ENCODE data around the gene TBATA.

TBATA gene

GRCh38 chr10:70806841-70807240 is 21.7 kb upstream of the TBATA start:
- DNase-seq: no peak

DNA sequence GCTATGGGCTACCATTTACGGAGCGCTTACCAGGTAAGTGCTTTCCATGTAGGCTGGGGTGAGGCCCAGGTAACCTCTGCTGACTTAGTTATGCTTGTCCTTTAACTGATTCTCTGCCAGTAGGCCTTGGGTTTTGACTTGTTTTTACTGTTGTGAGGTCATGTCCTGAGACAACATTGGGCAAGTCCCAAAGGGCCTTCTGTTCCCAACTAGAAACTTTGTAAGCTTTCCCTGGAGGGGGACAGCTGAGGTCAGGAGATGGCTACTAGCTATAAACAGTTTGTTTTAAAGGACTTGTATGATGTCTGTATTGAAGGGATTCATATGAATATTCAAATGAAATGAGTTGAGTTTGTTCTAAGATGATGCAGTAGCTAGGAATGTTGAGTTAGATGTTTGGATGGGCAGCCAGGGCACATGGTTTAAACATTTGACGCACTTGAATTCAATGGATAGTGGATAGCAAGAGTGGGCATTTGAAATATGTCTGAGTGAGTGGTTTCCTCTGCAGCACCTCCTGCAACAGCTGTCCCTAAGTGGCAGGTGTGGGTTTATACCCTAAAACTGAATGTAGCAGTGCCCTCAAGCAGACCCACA is 20.5 kb upstream of the TBATA start:
- no peak for DNase-seq

DNA sequence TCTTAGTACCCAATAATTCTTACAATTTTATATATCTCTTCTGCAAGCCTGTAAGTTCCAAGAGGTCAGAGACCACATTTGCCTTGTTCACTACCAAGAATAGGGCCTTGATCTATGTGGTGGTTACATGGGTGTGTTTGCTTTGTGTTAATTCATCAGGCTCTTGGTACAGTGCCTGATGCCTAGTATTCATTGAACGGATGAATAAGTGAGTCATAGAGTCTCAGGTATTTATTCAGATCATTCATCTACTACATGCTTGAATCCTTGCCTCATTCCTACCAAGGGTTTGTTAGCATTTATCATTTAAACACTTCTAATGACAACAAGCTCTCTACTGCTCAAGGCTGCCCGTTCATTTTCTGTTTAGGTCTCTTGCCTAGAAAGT is 19.2 kb upstream of the TBATA start:
- no peak for DNase-seq

- DNase-seq: no peak
These were observed 18.7 kb upstream of the TBATA start for GRCh38 chr10:70803775-70804420.

- DNase-seq: no peak
These were observed 16.7 kb upstream of the TBATA start for GRCh38 chr10:70801854-70802253.

GRCh38 chr10:70799124-70799523 is 13.9 kb upstream of the TBATA start:
- no peak for DNase-seq

GRCh38 chr10:70797840-70798239 is 12.7 kb upstream of the TBATA start:
- no peak for DNase-seq

- DNase-seq: no peak
These were observed 10.4 kb upstream of the TBATA start for GRCh38 chr10:70795613-70796012.

DNA sequence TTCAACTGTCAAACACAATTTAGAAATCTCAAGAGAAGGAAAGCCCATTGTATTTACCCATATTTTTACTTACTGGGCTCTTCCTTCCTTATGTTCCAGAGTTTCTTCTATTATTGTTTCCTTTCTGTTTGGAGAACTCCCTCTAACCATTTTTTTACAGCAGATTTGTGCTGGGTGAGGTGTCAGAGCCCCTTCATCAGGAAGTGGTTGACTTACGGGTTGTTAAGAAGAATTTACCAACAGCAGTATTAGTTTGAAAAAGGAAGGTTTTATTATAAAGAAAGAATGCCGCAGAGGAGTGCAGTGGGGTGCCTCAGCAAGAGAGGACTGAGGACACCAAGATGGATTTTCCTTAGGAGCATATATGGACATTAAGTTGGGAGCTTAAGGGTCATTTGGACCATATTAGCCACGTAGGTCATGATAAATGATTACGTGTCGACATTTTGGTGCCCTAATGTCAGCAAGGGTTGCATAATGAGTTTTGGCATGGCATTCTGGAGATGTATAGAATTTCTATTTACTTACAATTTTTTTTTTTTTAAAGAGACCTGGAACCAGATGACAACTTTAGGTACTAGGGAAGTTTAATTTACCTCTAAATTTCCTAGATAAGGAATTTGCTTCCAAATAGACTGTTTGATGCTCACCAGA is 6.3 kb upstream of the TBATA start:
- no peak for DNase-seq

DNA sequence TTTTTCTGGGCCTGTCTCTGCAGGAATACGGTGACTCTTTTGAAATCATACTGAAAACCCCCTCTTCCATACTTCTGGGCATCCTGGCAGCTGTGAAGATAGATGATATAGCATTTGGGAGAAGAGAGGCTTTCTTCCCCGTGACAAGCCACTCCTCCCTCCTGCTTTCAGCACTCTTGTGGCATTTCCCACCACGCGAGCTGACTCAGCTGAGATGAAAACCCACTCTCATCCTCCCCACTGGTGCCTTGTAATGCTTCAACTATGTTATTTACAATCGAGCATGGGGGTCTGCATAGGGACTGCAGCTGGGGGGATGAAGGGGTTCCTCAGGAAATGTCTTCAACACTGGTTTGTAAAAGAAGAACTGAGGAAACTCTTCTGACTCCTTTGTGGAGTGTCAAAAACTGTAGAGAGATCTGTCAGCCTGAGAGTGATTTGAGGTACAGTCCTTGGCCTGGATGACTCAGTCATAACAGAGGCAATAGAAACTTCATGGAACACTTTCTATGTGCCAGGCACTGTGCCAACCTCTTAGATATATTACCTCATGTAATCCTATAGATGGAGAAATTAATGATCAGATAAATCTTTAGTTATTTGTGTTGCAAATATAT is 1.7 kb upstream of the TBATA start:
- no peak for DNase-seq

GRCh38 chr10:70784471-70784870 is 706 bp downstream of the TBATA start:
- no peak for DNase-seq

DNA sequence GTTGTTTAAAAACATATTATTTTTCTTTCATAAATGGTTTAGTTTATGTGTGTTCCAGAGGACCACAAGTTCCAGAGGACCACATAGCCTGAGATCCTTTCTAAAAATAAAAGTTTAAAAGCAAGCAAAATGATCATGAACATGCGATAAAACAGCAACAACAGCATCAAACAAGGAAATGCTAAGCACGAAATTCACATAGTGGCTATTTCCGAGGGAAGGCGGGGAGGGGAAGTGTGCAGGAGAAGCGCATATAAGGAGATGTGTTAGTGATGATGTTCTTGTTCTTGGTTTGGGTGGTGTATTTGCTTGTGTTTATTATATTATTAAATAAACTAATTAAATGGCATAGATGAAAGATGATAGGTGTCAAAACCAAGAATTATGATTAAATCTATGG is 1.2 kb downstream of the TBATA start:
- no peak for DNase-seq

DNA sequence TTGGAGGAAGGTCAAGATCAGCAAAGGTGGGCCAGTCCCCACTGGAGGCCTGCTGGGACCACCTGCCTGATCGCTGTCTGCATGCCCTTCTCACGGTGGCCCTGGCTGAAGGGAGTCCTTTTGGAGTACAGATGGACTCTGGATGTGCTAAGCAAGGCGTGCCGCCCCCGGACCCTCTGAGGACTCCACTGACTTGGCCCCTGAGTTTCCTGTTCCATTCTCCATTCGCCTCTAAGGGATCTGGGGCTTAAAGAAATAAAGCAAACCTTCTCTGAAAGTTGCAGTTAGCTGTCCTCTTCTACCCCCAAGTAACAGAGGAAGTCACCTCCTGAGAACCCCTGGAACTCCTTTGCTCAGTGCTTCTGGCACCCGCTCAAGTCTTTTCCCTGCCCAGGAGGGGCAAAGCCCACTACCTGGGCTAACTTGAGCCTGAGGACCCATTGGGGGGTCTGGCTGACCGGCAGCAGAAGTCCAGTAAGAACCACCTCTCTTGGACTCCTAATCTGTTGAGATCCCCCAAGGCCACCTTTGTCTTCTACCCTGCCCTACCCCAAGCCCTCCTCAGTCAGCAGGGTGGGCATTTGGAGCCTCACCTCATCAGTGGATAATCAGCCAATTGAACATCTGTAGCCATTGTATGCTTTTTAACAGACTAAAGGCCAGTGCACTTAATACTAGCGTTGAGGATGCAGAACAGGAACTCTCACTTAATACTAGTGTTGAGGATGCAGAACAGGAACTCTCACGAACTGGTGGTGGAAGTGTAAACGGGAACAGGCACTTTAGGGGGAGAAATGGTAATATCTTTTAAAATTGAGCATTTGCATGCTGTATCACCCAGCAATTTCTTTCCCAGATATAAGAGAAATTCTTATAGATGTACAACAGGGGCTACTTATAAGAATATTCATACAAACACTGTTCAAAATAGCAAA is 2.2 kb downstream of the TBATA start:
- DNase-seq: no peak

GRCh38 chr10:70782086-70782745 is 3.0 kb downstream of the TBATA start:
- DNase-seq: no peak

DNA sequence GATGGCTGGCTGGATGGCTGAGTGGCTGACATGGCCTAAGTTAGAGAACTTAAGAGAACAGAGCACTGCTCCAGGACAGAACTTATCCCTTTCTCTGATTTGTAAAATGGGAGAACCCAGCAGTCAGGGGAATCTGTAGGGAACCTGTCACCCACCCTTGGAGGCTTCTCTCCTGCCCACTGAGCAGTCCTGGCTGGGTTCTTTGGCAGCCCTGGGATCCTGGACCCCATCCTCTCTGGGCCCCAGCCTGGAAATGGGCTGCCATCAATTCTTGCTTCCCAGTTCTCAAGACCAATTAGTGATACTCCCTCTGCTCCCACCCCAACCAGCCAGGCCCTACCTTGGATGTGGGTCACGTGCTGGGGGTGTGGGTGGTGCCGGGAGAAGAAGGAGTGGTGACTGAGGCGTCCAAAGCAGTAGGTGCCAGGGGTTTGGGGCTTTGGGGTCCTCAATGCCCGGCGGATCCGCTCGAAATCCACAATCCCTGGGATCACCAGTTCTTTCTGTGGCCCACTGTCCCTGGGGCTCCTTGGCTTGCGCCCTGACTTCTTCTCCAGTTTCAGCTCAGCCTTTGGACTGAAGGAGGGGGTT is 3.6 kb downstream of the TBATA start:
- DNase-seq: no peak

DNA sequence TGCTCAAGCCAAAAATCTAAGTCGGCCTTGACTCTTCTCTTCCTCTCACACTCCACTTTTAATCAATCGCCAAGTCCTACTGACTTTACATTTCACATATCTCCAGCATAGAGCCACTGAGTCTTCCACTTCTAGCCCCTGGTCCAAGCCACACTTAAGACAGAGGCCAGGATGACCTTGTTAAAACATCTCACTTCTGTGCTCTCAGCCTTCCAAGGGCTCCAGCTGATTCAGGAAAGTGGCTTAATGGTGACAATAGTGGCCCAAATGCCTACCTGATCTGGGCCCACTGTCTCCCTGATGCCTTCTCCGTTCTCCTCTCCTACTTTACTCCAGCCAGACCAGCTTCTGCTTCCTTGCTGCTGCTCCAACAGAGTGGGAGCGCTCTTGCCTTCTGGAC is 4.4 kb downstream of the TBATA start:
- no peak for DNase-seq

DNA sequence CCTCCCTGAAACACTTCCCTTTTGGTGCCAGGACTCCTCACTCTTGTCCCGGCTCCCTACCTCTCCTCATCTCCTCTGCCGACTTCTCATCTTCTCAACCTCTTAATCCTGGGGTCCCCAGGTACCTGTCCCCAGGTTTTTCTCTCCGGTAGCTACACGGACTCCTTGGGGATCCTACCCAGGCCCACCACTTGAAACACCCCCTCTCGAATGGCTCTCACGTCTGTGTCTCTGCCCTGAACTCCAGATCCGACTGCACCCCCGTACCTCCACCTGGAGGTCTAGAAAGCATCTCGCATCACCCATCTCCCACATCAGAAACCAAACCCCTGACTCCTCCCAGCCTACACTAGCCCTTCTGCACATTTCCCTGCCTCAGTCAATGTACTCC is 4.8 kb downstream of the TBATA start:
- no peak for DNase-seq

GRCh38 chr10:70779511-70780369 is 5.4 kb downstream of the TBATA start:
- no peak for DNase-seq

- no peak for DNase-seq
These were observed 6.1 kb downstream of the TBATA start for GRCh38 chr10:70779088-70779487.

DNA sequence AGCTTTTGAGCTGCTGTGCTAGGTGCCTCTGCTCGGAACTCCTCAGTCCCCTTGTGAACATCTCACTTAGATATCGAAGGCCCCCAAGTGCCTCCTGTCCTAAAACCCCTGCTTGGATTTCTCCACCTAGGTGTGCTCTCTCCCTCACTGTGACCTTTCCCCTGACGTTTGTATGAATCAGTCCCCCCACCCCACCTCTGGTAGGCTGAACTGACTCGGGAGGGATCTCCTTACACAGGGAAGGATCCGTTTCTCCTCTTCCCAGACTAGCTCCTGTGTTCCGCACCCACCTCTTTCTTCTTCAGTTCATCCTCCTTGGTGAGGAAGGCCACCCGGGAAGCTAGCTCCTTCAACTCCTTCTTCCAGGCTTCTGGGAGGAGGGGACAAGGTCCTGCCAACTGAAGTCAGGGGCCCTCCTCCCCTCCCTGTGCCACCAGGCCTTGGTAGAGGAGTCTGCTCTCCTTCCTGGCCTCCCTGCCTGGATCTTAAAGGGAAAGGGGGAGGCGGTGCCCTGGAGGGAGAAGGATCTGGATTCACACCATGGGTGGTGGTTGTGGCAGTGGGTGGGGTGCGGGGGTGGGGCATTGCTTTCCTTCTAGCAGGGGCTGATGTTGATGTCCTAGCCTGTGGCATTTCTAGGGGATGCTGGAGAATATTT is 6.8 kb downstream of the TBATA start:
- DNase-seq: no peak

Data from CD4-positive, alpha-beta T cell treated with Interleukin-17A for 1 hour (primary cell).